Lower lobe of right lung (tissue), 2 donors: Measurements from ENCODE around the gene EHD3. TPM values are rescaled to one million over a fixed set of nuclear protein-coding genes. Genes with fewer than 3 reads are reported as not detected.

Experiments
- ATAC-seq, 2 donors: fragments of 200-7000 bp; cut with Tn5 transposase; one replicate each; pipeline ENCODE4 v1.9.1; 2020 to 2022; ENCODE audit warnings: mild to moderate bottlenecking in 2 of 2, moderate library complexity in 2 of 2
- DNase-seq: peaks from one replicate; pipeline ENCODE4 v3.0.0-alpha.2; 2020
- H3K27ac ChIP-seq: fragments of 200-600 bp; one replicate; pipeline ENCODE4 v1.8.0; 2022
- H3K27me3 ChIP-seq: fragments of 200-600 bp; one replicate; pipeline ENCODE4 v1.8.0; 2022; ENCODE audit warnings: low read depth
- H3K36me3 ChIP-seq: fragments of 200-600 bp; one replicate; pipeline ENCODE4 v1.8.0; 2022; ENCODE audit warnings: mild to moderate bottlenecking
- H3K4me1 ChIP-seq: fragments of 200-600 bp; one replicate; pipeline ENCODE4 v1.8.0; 2022
- H3K4me3 ChIP-seq: fragments of 200-600 bp; one replicate; pipeline ENCODE4 v1.8.0; 2022; ENCODE audit warnings: mild to moderate bottlenecking
- H3K9me3 ChIP-seq: fragments of 200-600 bp; one replicate; pipeline ENCODE4 v1.8.0; 2022
- intact Hi-C: fragments of 100-400 bp; cut with DNase I; formaldehyde crosslinking; loops from one replicate; pipeline ENCODE4 v1.11.0; 2022
- total RNA-seq: library from RNA; stranded (reverse); fragmentation: NEBNext Ultra II Directional; extraction: Animal tissue kit (Norgen Biotek cat#: 25700); gene quantifications from one replicate; pipeline ENCODE4 v1.2.1, GENCODE V29; 2021
- TF ChIP-seq, protein P1 (sequence below): fragments of 200-600 bp; IDR thresholded peaks from one replicate; pipeline ENCODE4 v1.8.0; 2022; ENCODE audit warnings: antibody characterized with exemption, mild to moderate bottlenecking
- donor health status: DM: no; HTN: yes; CAD: no; lungs with severe emphysema.

The EHD3 gene
- total RNA-seq, 1 donor from 2014 or later = 11.0 TPM

DNA sequence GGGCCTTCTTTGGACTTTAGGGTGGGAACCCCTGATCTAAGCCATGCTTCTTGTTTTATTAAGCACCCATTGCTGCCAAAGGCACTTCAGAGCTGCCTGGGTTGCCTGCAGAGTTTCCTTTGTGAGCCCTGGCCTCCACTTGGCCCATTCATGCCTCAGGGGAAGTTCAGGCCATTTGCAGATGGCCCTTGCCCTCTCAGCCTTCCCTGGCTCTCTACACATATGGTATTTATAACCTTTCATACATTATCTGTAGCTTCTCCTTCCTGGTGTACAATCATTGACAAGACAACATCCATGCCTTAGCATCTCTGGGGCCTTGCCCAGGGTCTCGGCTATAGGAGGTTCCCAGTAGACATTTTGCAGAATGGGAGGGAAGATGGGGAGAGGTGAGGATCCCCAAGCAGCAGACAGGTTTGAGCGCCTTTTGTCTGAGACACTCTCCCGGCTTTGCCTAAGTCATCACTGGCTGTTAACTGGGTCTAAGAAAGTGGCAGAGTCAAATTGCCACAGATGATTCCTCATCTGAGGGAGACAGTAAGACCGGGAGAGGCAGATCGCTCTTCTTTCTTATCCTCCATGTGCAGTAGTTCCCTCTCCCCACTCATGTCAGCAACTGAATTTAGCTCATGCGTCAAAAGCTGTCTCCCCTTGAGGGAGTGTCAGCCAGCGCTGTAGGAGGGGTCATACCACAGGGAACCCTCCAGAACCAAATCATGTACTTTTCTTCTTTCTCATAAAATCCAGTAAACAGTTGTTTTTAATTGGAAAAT lies 2.7 kb downstream of the EHD3 start:
- intact Hi-C loops = no loop called here
- no peak for ATAC-seq
- Histone ChIP-seq H3K4me3 (no peak overlapping the region), H3K9me3 (no peaks in the 10 kb centered on the region), H3K27me3 (no peaks in the 10 kb centered on the region), H3K4me1 (peaks cover 24% of the 10 kb centered on the region), H3K36me3 (no peaks in the 10 kb centered on the region), H3K27ac (no peak overlapping the region)
- TF ChIP-seq, protein P1, sequence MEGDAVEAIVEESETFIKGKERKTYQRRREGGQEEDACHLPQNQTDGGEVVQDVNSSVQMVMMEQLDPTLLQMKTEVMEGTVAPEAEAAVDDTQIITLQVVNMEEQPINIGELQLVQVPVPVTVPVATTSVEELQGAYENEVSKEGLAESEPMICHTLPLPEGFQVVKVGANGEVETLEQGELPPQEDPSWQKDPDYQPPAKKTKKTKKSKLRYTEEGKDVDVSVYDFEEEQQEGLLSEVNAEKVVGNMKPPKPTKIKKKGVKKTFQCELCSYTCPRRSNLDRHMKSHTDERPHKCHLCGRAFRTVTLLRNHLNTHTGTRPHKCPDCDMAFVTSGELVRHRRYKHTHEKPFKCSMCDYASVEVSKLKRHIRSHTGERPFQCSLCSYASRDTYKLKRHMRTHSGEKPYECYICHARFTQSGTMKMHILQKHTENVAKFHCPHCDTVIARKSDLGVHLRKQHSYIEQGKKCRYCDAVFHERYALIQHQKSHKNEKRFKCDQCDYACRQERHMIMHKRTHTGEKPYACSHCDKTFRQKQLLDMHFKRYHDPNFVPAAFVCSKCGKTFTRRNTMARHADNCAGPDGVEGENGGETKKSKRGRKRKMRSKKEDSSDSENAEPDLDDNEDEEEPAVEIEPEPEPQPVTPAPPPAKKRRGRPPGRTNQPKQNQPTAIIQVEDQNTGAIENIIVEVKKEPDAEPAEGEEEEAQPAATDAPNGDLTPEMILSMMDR = no peak
- DNase-seq = no peak

DNA sequence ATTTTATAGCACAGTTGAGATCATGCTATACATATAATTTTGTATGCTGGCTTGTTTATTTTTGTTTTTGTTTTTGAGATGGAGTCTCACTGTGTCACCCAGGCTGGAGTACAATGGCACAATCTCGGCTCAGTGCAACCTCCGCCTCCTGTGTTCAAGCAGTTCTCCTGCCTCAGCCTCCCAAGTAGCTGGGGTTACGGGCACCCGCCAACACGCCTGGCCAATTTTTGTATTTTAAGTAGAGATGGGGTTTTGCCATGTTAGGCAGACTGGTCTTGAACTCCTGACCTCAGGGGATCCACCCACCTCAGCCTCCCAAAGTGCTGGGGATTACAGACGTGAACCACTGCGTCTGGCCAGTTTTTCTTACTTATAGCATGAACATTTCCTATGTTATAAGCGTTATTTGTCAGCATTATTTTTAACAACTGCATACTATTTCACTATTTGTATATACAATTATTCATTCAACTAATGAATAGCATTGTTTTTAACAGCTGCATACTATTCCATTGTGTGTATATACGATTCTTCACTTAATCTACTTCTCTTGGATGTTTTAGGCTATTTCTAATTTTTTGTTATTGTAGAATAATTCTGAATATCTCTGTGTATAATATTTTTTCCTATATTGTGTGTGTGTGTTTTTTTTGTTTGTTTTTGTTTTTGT lies 3.5 kb downstream of the EHD3 start:
- TF ChIP-seq, protein P1 = no peak
- H3K27ac ChIP-seq = no peak overlapping the region
- no peak overlapping the region for H3K4me3 ChIP-seq
- H3K27me3 ChIP-seq = no peaks in the 10 kb centered on the region
- no peaks in the 10 kb centered on the region for H3K9me3 ChIP-seq
- ATAC-seq (no peak), DNase-seq (no peak)
- no peaks in the 10 kb centered on the region for H3K36me3 ChIP-seq
- intact Hi-C loops = no loop called here
- peaks cover 24% of the 10 kb centered on the region for H3K4me1 ChIP-seq

DNA sequence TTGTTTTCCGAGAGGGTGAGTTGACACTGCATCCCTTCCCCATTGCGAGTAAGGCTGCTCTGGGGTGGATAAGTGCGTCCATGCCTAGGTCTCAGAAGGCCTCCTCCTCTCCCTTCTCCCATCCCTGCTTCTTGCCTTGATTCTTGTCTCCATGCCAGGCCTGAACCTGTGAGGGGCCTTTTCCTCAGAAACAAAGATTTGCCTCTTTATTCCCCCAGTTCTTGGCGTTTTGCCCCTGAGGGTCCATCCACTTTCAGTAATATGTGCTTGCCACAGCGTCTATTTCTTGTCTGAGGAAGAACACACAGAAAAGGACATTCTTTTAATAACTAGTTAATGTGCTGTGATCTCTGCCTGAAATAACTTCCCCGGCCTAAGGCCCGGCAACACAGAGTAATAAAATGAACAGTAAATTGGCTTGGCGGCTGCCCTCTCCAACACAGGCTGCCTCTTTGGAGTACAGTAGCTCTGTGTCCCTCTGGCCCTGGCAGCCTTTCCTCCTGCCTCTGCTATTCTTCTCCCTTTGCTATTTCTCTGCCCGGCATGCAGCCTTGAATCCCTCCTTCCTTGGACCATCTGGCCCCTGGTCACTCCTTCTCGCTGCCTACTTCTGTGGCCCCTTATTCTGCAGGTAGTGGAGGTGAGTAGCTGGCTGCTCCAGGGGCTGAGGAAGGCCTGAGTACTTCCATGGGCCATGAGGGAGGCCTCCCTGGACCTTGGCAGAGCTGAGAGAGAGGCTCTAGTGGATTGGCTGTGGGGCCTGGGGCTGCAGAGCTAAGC lies 4.4 kb downstream of the EHD3 start:
- Histone ChIP-seq H3K9me3 (no peaks in the 10 kb centered on the region), H3K4me3 (no peak overlapping the region), H3K36me3 (no peaks in the 10 kb centered on the region), H3K4me1 (peaks cover 24% of the 10 kb centered on the region), H3K27ac (no peak overlapping the region), H3K27me3 (no peaks in the 10 kb centered on the region)
- intact Hi-C loops = no loop called here
- TF ChIP-seq, protein P1 = no peak
- DNase-seq (no peak), ATAC-seq (no peak)

DNA sequence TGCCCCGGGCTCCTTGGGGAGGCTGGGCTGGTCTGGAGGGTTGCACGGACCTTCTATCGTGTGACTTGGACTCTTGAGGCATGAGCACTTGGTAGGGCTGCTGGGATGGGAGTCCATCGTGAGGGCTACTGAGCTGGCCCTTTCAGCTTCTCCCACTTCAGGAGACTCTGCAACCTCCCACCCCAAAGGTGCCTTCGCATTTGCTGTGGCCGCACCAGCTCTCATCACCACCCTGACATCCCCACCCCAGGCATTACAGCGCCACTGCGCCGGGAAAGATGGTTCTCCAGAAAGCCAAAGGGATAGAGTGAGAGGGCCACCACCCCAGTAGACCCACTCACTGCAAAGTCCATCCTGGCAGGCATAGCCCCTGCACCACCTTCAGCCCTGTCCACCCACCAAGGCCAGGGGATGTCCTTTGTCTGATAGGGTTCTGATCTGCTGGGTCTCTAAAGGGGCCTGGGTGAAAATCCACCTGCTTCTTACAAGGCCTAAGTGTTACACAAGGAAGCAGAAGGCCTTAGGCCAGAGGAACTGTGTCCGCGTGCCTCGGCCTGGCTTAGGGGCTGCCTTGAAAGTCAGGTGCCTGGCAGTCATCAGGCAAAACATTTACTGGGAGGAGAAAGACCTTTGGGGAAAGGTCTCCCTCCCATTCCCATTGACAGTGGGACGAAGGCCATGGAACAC lies 5.1 kb downstream of the EHD3 start:
- Histone ChIP-seq H3K9me3 (no peaks in the 10 kb centered on the region), H3K27ac (peak overlapping the region; percentile 36), H3K36me3 (no peaks in the 10 kb centered on the region), H3K27me3 (no peaks in the 10 kb centered on the region), H3K4me1 (peaks cover 24% of the 10 kb centered on the region), H3K4me3 (no peak overlapping the region)
- intact Hi-C loops = no loop called here
- TF ChIP-seq, protein P1 = no peak
- DNase-seq = no peak
- ATAC-seq = no peak

DNA sequence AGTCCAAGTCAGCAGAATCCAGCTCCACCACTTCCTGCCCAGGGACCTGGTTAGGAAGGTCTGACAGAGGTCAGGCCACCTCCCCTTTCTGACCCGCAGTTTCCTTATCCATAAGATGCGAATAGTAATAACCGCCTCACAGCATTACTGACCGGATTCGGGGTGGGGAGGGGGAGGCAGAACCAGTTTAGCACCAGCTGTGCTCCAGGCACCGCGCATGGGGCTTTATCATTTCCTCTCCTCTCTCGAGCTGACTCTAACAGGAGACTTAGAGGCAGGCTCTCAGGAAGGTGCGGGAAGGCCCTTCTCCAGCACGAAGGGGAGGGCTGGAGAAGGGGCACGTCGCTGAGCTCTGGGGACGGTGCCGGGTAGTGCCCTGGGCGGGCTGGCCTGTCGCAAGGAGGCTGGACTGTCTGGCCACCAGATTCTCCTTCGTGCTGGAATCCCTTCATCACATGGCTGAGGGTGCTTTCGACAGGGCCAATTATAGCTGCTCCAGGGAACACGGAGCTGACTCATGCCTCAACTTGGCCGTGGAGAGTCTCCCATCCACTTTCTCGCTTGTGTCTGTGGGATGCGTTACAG lies 5.7 kb downstream of the EHD3 start:
- ATAC-seq (peak in 1 of 2 donors; percentile 16), DNase-seq (no peak)
- Histone ChIP-seq H3K27ac (peak overlapping the region; percentile 36), H3K27me3 (no peaks in the 10 kb centered on the region), H3K4me1 (peaks cover 19% of the 10 kb centered on the region), H3K4me3 (no peak overlapping the region), H3K36me3 (peaks cover 5% of the 10 kb centered on the region), H3K9me3 (no peaks in the 10 kb centered on the region)
- TF ChIP-seq, protein P1 = no peak
- intact Hi-C loops = no loop called here
